GM23248 (cell line): ENCODE results near the gene SMC1B. TPM values are rescaled to one million over a fixed set of nuclear protein-coding genes. Genes with fewer than 3 reads are reported as not detected.

Source experiments
- DNase-seq: peaks from one replicate; pipeline ENCODE4 v3.0.0-alpha.2; 2015
- H2AFZ ChIP-seq: fragments of 200-600 bp; sonication (generic); 2 replicates; pipeline ENCODE4 v1.6.1; 2016; ENCODE audit warnings: antibody characterized with exemption
- H3F3A ChIP-seq: fragments of 200-600 bp; sonication (generic); 2 replicates; pipeline ENCODE4 v1.6.1; 2016; ENCODE audit warnings: mild to moderate bottlenecking, antibody characterized with exemption, mixed run types; ENCODE audit not compliant: insufficient read depth
- H3K27ac ChIP-seq: fragments of 200-600 bp; sonication (generic); 2 replicates; pipeline ENCODE4 v1.5.1; 2016; ENCODE audit warnings: mild to moderate bottlenecking
- H3K27me3 ChIP-seq: fragments of 200-600 bp; sonication (generic); replicated peaks from 2 replicates; pipeline ENCODE4 v1.6.1; 2016; ENCODE audit warnings: mild to moderate bottlenecking; ENCODE audit not compliant: insufficient read depth
- H3K36me3 ChIP-seq: fragments of 200-600 bp; sonication (generic); 2 replicates; pipeline ENCODE4 v1.6.1; 2016; ENCODE audit warnings: low read depth, mild to moderate bottlenecking
- H3K4me1 ChIP-seq: fragments of 200-600 bp; sonication (generic); 2 replicates; pipeline ENCODE4 v1.6.1; 2016; ENCODE audit warnings: mild to moderate bottlenecking; ENCODE audit not compliant: insufficient read depth
- H3K4me2 ChIP-seq: fragments of 200-600 bp; sonication (generic); one replicate; pipeline ENCODE4 v1.6.1; 2016; ENCODE audit warnings: mild to moderate bottlenecking; ENCODE audit not compliant: unreplicated experiment
- H3K4me3 ChIP-seq: fragments of 200-600 bp; sonication (generic); 2 replicates; pipeline ENCODE4 v1.5.1; 2016; ENCODE audit warnings: mild to moderate bottlenecking
- H3K79me2 ChIP-seq: fragments of 200-600 bp; sonication (generic); 2 replicates; pipeline ENCODE4 v1.6.1; 2016; ENCODE audit warnings: mild to moderate bottlenecking; ENCODE audit not compliant: insufficient read depth
- H3K9ac ChIP-seq: fragments of 200-600 bp; sonication (generic); 2 replicates; pipeline ENCODE4 v1.6.1; 2016; ENCODE audit warnings: mild to moderate bottlenecking
- H3K9me2 ChIP-seq: fragments of 200-600 bp; sonication (generic); 2 replicates; pipeline ENCODE4 v1.6.1; 2016; ENCODE audit warnings: mixed run types, mild to moderate bottlenecking, moderate library complexity; ENCODE audit not compliant: insufficient read depth
- H3K9me3 ChIP-seq: fragments of 200-600 bp; sonication (generic); one replicate; pipeline ENCODE4 v1.6.1; 2017; ENCODE audit warnings: low read depth
- H4K20me1 ChIP-seq: fragments of 200-600 bp; sonication (generic); 2 replicates; pipeline ENCODE4 v1.6.0; 2016; ENCODE audit not compliant: insufficient read depth
- EZH2 ChIP-seq: fragments of 200-600 bp; sonication (generic); IDR thresholded peaks from 2 replicates; pipeline ENCODE4 v1.6.1; 2018; ENCODE audit warnings: antibody characterized with exemption, mild to moderate bottlenecking; ENCODE audit not compliant: insufficient read depth, poor library complexity, severe bottlenecking
- EZH2phosphoT487 ChIP-seq: fragments of 200-600 bp; sonication (generic); IDR thresholded peaks from 2 replicates; pipeline ENCODE4 v1.6.1; 2018; ENCODE audit warnings: antibody characterized with exemption, moderate library complexity, mild to moderate bottlenecking, low read depth; ENCODE audit not compliant: insufficient read depth
- WGBS, 2 experiments: methylation state at CpG; one replicate each; pipeline ENCODE4 v1.1.6; 2015 to 2017; ENCODE audit warnings: low lambda C conversion rate in 2 of 2, low coverage in 1 of 2; ENCODE audit errors: missing lambda C conversion rate in 2 of 2; 5-methylcytosine and 5-hydroxymethylcytosine counted together
- in situ Hi-C: fragments of 300-500 bp; cut with MboI; formaldehyde crosslinking; loops from 2 replicates; pipeline ENCODE4 v1.15.0; 2020
- polyA plus RNA-seq: library from polyadenylated mRNA; unstranded; fragments of >200 nt; fragmentation: Nextera tagmentation; extraction: Ambion mirVana; gene quantifications from 2 replicates; pipeline ENCODE4 v1.2.1, GENCODE V29; 2016
- total RNA-seq: library from RNA; depleted of rRNA; stranded (reverse); fragments of >200 nt; shearing (Covaris generic); gene quantifications from 2 replicates; pipeline ENCODE4 v1.2.3, GENCODE V29; 2014; rRNA removed

The SMC1B gene
- 0.13 TPM in 1 of 2 replicates, not detected in the other for total RNA-seq
- polyA plus RNA-seq, result 0.08 TPM in 1 of 2 replicates, not detected in the other

- Histone ChIP-seq H2AFZ (peak within 1 kb of the TSS; percentile 94), H3K4me1 (no peaks in the 10 kb centered on the region), H3K4me3 (peak within 1 kb of the TSS; percentile 78), H3K4me2 (peak within 1 kb of the TSS; percentile 82), H3F3A (no peaks in the 10 kb centered on the region), H3K27me3 (no peaks in the 10 kb centered on the region), H3K79me2 (no peaks in the 10 kb centered on the region), H4K20me1 (no peaks in the 10 kb centered on the region), H3K9ac (peak within 1 kb of the TSS; percentile 88), H3K27ac (peak within 1 kb of the TSS; percentile 61), H3K9me3 (no peaks in the 10 kb centered on the region), H3K36me3 (no peaks in the 10 kb centered on the region), H3K9me2 (no peaks in the 10 kb centered on the region)
- 4 to 6% methylated on average over 58 to 68 of the region's 68 CpGs for WGBS, 2 experiments
- TF ChIP-seq EZH2 (no peak), EZH2phosphoT487 (no peak)
- in situ Hi-C loops, result no loop called here
- DNase-seq, result peak; percentile 96
Observed at GRCh38 chr22:45413368-45414211, at the start of gene SMC1B, which contains the start of gene RIBC2. Gene SMC1B, minus strand, starts transcription at chr22:45413599. Its CDS starts 32 bp downstream, at chr22:45413567. Gene RIBC2, plus strand, starts transcription at chr22:45413693. Its CDS starts 194 bp downstream, at chr22:45413887.

- Histone ChIP-seq H3K4me2 (no peak overlapping the region), H3K9ac (no peak overlapping the region), H3K79me2 (no peaks in the 10 kb centered on the region), H4K20me1 (no peaks in the 10 kb centered on the region), H3K27me3 (no peaks in the 10 kb centered on the region), H3K9me2 (no peaks in the 10 kb centered on the region), H3K4me1 (no peaks in the 10 kb centered on the region), H3K9me3 (no peaks in the 10 kb centered on the region), H3F3A (peaks cover 4% of the 10 kb centered on the region; the same call in 1 of the 2 replicates), H3K36me3 (no peaks in the 10 kb centered on the region), H2AFZ (no peak overlapping the region), H3K4me3 (no peak overlapping the region), H3K27ac (no peak overlapping the region)
- no peak for TF ChIP-seq EZH2
- no peak for TF ChIP-seq EZH2phosphoT487
- DNase-seq, result no peak
- 51 to 54% methylated on average over 6 of the region's 6 CpGs for WGBS, 2 experiments
- in situ Hi-C loops, result no loop called here
Observed at GRCh38 chr22:45462034-45462655, 48.7 kb upstream of the SMC1B start.

GRCh38 chr22:45460288-45461109 is 47.1 kb upstream of the SMC1B start:
- H4K20me1 ChIP-seq, result no peaks in the 10 kb centered on the region
- H3K9me3 ChIP-seq, result no peaks in the 10 kb centered on the region
- H3K79me2 ChIP-seq, result no peaks in the 10 kb centered on the region
- WGBS, 2 experiments, result 41 to 42% methylated on average over 14 of the region's 14 CpGs
- TF ChIP-seq EZH2phosphoT487 (no peak), EZH2 (no peak)
- no peaks in the 10 kb centered on the region for H3K9me2 ChIP-seq
- no peak overlapping the region for H3K4me2 ChIP-seq
- H3K4me3 ChIP-seq, result no peak overlapping the region
- peaks cover 3% of the 10 kb centered on the region for H3K4me1 ChIP-seq
- H3K27ac ChIP-seq, result no peak overlapping the region
- H3K36me3 ChIP-seq, result no peaks in the 10 kb centered on the region
- no peaks in the 10 kb centered on the region for H3F3A ChIP-seq
- H2AFZ ChIP-seq, result no peak overlapping the region
- in situ Hi-C loops, result no loop called here
- DNase-seq, result peak; percentile 32
- H3K27me3 ChIP-seq, result no peaks in the 10 kb centered on the region
- no peak overlapping the region for H3K9ac ChIP-seq

- peaks cover 10% of the 10 kb centered on the region for H3F3A ChIP-seq
- H3K79me2 ChIP-seq, result no peaks in the 10 kb centered on the region
- WGBS, 2 experiments, result 91 to 96% methylated on average over 3 to 8 of the region's 8 CpGs
Observed at GRCh38 chr22:45459235-45459634, 45.8 kb upstream of the SMC1B start.

More at GRCh38 chr22:45459235-45459634, 45.8 kb upstream of the SMC1B start:
- TF ChIP-seq EZH2phosphoT487 (no peak), EZH2 (no peak)
- Histone ChIP-seq H3K27ac (no peak overlapping the region), H3K9me3 (no peaks in the 10 kb centered on the region), H3K4me2 (no peak overlapping the region), H3K27me3 (no peaks in the 10 kb centered on the region), H4K20me1 (no peaks in the 10 kb centered on the region), H3K4me3 (no peak overlapping the region), H2AFZ (no peak overlapping the region), H3K9ac (no peak overlapping the region), H3K9me2 (no peaks in the 10 kb centered on the region), H3K4me1 (peaks cover 15% of the 10 kb centered on the region), H3K36me3 (no peaks in the 10 kb centered on the region)
- in situ Hi-C loops, result no loop called here
- DNase-seq, result no peak
